Superior temporal gyrus (tissue), 1 donor: ENCODE measurements around the gene PPP1R15B.
A peak's percentile ranks its signal among the peaks of the same experiment; 100 is the strongest.

ENCODE experiments used
- DNase-seq: peaks from one replicate; pipeline ENCODE4 v3.0.0-alpha.2; 2016; ENCODE audit errors: extremely low spot score

Gene PPP1R15B

DNA sequence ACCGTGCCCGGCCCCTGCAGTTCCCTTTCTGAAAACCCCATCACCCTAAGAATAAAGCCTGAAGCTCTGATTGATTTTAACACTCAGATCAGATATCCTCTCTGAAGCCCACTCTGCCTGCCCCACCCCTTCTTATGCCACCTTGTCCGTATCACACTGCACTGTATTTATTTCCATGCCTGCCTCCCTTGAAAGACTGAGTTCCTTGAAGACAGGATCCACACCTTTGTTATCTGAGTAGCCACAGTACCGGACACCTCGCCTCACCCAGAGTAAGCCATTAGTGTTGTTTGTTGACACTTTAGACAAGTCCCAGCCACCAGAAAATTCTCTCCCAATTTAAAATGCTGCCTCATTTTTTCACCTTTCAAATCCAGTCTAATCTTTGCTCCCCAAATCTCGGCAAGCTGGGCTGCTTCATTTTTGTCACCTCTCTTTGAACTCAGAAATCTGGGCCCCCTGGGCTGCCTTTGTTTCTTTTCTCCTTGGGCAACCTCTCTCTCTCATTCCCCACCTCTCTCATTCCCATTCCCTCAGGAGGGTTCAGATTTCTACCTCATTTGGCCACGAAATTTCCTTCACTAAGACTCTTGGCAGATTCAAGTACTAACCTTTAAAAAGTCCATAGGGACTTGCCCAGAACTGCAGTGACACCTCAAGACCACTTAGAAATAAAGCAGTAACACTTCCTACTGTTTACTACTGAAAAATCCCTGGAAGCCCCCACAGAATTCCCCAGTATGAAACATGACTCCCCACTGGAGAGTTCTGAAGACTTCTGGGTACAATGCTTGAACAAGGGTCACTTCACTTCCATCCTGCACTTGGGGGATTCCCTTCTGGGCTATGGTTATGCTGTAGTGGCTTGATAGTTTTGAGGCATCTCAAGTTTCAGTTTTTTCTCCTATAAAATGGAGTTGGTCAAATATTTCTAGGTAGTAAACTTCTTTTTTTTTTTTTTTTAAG is 8.7 kb upstream of the PPP1R15B start:
- DNase-seq: no peak

DNA sequence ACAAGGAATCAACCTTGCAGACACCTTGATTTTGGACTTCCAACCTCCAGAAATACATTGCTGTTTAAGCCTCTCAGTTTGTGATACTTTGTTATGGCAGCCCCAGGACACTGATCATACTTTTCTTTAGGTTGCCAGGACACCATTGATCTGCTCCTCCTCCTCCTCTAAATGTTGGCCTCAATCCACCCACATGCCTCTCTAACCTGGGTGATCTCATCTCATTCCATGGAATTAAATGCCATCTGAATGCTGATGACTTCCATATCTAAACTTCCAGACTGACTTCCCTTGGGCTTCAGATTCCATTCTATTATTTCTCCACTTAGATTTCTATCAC is 7.4 kb upstream of the PPP1R15B start:
- DNase-seq: no peak

DNA sequence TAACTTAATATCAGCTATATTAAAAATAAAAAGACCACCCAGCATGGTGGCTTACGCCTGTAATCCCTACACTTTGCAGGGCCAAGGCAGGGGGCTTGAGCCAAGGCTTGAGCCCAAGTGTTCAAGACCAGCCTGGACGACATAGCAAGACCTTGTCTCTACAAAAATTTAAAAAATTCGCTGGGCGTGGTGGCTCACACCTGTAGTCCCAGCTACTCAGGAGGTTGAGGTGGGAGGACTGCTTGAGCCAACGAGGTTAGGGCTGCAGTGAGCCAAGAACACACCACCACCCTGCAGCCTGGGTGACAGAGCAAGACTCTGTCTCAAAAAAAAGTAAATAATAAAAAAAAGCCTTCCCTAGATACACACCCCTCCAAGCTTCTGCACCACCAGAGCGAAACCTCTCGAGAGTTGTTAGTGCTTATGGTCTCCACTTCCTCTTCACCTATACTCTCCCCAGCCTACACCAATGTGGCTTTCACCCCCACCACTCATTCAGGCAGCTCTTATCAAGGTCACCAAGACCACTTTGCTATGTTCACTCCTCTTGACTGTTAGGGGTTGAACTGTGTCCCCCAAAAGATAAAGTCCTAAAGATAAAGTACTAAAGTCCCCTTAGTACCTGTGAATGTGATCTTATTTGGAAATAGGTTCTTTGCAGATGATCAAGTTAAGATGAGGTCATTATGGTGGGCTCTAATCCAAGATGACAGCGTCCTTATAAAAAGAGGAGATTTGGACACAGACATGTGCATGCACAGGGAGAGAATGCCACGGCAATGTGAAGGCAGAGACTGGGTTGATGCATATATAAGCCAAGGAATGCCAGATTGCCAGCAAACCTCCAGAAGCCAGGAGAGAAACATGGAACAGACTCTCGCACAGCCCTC is 6.8 kb upstream of the PPP1R15B start:
- no peak for DNase-seq

DNA sequence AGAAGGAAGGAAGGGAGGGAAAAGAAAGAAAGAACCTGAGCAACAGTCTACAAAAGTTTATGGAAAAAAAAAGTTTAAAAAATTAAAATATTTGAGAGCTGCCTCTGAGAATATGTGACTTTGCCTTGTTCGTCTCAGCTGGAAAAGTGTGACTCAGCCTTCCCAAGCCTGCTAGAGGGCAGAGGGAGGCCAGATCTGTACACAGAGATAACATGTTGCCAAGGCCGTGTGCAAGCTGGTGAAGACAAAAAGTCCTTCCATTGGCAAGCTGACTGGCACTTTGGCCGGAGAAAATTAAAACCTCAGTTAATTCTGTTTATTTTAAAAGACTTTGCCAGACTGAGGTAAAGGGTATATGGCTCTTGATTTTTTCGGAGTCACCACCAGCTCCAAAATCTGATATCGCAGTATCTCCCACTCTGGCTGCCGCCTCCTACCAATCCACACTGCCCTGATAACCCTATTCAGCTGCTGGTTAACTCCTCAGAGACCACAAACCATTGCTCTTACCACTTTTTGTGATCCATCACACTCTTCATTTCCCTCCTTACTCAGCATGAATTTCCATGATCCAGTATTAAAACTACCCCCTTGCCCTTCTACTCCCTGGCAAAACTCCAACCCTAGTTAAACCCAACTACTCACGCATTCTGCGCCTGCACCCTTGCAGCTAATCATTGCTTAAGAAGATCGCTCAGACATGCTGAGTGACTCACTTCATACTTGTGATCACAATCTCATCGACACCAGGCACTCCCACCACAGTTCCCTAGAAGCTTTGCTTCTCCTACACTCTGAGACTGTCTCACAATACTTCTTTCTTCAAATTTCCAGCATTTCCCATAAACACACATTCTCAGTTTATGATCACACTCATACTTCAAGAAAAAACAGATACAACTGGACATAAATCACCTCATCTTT is 5.7 kb upstream of the PPP1R15B start:
- DNase-seq: no peak

- DNase-seq: no peak
These were observed 5.0 kb upstream of the PPP1R15B start for GRCh38 chr1:204416589-204417073.

DNA sequence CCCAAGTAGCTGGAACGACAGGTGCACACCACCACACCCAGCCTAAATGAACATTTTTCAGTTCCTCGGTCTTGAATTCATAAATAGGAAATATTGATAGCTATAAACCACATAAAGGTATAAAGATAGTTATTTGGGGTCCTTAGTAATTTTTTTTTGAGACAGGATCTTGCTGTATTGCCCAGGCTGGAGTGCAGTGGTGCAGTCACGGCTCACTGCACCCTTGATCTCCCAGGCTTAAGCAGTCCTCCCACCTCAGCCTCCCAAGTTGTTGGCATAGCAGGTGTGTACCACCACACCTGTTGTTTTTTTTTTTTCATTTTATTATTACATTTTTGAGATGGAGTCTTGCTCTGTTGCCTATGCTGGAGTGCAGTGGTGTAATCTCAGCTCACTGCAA is 3.7 kb upstream of the PPP1R15B start:
- DNase-seq: no peak

- no peak for DNase-seq
These were observed 2.4 kb upstream of the PPP1R15B start for GRCh38 chr1:204414016-204414415.

DNA sequence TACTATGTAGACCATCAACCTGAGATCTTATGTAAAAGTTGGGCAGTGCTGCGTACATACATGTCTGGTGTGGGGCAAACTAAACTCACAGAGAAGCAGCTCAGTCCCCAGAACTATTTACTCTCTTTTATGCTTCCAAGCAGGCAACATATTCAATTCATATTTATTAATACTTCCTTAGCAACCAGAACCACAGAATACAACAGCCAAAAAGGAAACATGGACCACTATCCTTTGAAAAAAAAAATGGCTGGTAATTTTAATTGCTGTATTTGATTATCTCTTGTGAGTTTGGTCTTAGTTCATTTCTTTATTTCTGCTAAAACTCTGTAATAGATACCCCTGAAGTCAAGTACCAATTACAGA is 1.5 kb upstream of the PPP1R15B start:
- DNase-seq: no peak

GRCh38 chr1:204410688-204411450 is 748 bp downstream of the PPP1R15B start:
- DNase-seq: no peak

GRCh38 chr1:204409836-204410687 is 1.6 kb downstream of the PPP1R15B start:
- DNase-seq: no peak

- DNase-seq: no peak
These were observed 2.5 kb downstream of the PPP1R15B start for GRCh38 chr1:204409123-204409522.

GRCh38 chr1:204408602-204409001 is 3.0 kb downstream of the PPP1R15B start:
- no peak for DNase-seq

DNA sequence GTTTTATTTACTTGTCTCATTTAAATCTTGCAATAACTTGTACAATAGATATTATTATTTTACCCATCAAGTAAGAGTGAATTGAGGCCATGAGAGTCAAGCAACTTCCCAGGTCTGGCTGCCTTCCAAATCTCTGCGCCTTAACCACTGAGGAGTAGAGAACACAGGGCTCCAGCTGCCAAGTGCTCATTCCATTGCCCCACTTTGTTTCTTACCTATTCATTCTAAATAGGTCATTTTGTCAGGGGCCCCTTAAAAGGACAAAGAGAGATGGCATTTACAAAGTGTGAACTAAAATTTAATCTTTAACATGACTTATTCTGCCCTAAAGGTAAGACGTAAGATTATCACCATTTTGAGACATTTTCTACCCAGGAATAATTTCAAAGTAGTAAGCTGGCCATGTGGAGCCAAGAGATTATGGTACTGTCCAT is 3.5 kb downstream of the PPP1R15B start:
- peak; percentile 79 for DNase-seq

GRCh38 chr1:204407295-204407971 is 4.2 kb downstream of the PPP1R15B start:
- no peak for DNase-seq

GRCh38 chr1:204406621-204407020 is 5.0 kb downstream of the PPP1R15B start:
- no peak for DNase-seq

DNA sequence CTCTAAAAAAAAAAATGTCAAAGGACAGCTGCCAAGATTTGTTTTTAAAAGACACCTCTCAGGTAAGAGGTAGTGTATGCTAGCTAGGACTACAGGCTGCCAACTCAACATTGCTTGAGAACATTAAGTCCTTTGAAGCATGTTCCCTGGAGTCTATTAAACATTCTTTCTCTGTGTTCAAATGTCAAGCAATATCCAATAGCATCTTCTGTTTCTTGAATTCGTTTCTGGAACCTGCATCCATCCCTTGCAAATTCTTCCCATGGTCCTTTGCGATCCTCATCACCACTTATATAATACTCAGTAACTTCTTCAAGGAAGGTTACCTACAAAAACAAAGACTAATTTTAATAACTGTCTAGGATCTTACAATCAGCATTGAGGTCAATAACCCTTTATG is 5.6 kb downstream of the PPP1R15B start:
- DNase-seq: no peak

- no peak for DNase-seq
These were observed 7.0 kb downstream of the PPP1R15B start for GRCh38 chr1:204404629-204405028.

DNA sequence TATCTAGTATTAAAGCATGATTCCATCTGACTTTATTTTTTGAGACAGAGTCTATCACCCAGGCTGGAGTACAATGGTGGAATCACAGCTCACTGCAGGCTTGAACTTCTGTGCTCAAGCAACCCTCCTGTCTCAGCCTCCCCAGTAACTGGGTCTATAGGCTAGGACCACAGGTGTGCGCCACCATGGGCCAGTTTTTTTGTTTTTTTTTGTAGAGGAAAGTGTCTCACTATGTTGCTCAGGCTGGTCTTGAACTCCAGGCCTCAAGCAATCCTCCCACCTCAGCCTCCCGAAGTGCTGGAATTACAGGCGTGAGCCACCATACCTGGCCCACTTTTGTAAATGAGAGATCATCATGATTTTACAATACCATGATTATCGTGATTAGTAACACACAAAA is 9.2 kb downstream of the PPP1R15B start:
- DNase-seq: no peak

GRCh38 chr1:204401730-204402129 is 9.9 kb downstream of the PPP1R15B start:
- no peak for DNase-seq
